H9 (cell line): ENCODE results near the gene FAM13A. TPM values are rescaled to one million over a fixed set of nuclear protein-coding genes. Genes with fewer than 3 reads are reported as not detected.

ENCODE experiments used
- DNase-seq: peaks from one replicate; pipeline ENCODE4 v3.0.0-alpha.2; 2017
- H2AFZ ChIP-seq: one replicate; pipeline ENCODE4 v1.6.1; 2013; ENCODE audit warnings: mild to moderate bottlenecking, low read length, control low read depth, moderate library complexity
- H2AK5ac ChIP-seq: 2 replicates; pipeline ENCODE4 v1.6.1; 2013; ENCODE audit warnings: low read length, control low read depth, mixed read lengths; ENCODE audit not compliant: insufficient read length
- H2BK120ac ChIP-seq: one replicate; pipeline ENCODE4 v1.6.1; 2013; ENCODE audit warnings: low read depth, mild to moderate bottlenecking, low read length, control low read depth, inconsistent platforms; ENCODE audit not compliant: poor library complexity, severe bottlenecking
- H2BK12ac ChIP-seq: 2 replicates; pipeline ENCODE4 v1.6.1; 2013; ENCODE audit warnings: low read length, control low read depth, mixed read lengths, low read depth; ENCODE audit not compliant: insufficient read length
- H2BK15ac ChIP-seq: 2 replicates; pipeline ENCODE4 v1.6.1; 2013; ENCODE audit warnings: low read depth, low read length, control low read depth
- H2BK20ac ChIP-seq: one replicate; pipeline ENCODE4 v1.6.1; 2013; ENCODE audit warnings: low read depth, mild to moderate bottlenecking, low read length, control low read depth, inconsistent platforms; ENCODE audit not compliant: poor library complexity, severe bottlenecking
- H2BK5ac ChIP-seq: 2 replicates; pipeline ENCODE4 v1.6.1; 2013; ENCODE audit warnings: low read length, control low read depth, mixed read lengths; ENCODE audit not compliant: insufficient read length
- H3K14ac ChIP-seq: 2 replicates; pipeline ENCODE4 v1.6.1; 2013; ENCODE audit warnings: low read length, control low read depth; ENCODE audit not compliant: insufficient read depth
- H3K18ac ChIP-seq: 2 replicates; pipeline ENCODE4 v1.6.1; 2013; ENCODE audit warnings: low read depth, mild to moderate bottlenecking, mixed read lengths, low read length, control low read depth; ENCODE audit not compliant: insufficient read length
- H3K23ac ChIP-seq: 2 replicates; pipeline ENCODE4 v1.6.1; 2013; ENCODE audit warnings: low read length, control low read depth, mixed read lengths, low read depth; ENCODE audit not compliant: insufficient read length
- H3K23me2 ChIP-seq: 2 replicates; pipeline ENCODE4 v1.6.1; 2013; ENCODE audit warnings: low read depth, mild to moderate bottlenecking, mixed read lengths, low read length, control low read depth; ENCODE audit not compliant: insufficient read length, poor library complexity, severe bottlenecking
- H3K27ac ChIP-seq: 2 replicates; pipeline ENCODE4 v1.5.1; 2013; ENCODE audit warnings: low read length, control low read depth, mixed read lengths, low read depth; ENCODE audit not compliant: insufficient read length
- H3K27me3 ChIP-seq: 2 replicates; pipeline ENCODE4 v1.6.1; 2013; ENCODE audit warnings: low read length, control low read depth, inconsistent platforms; ENCODE audit not compliant: insufficient read depth
- H3K4ac ChIP-seq: 2 replicates; pipeline ENCODE4 v1.6.1; 2013; ENCODE audit warnings: low read depth, mild to moderate bottlenecking, control low read depth, inconsistent platforms, low read length, moderate library complexity
- H3K4me1 ChIP-seq: 2 replicates; pipeline ENCODE4 v1.6.1; 2013; ENCODE audit warnings: low read length, control low read depth, inconsistent platforms; ENCODE audit not compliant: insufficient read depth
- H3K4me2 ChIP-seq: 2 replicates; pipeline ENCODE4 v1.6.1; 2013; ENCODE audit warnings: low read length, control low read depth, mixed read lengths; ENCODE audit not compliant: insufficient read length, insufficient read depth
- H3K56ac ChIP-seq: 2 replicates; pipeline ENCODE4 v1.6.1; 2013; ENCODE audit warnings: low read depth, mild to moderate bottlenecking, mixed read lengths, low read length, control low read depth; ENCODE audit not compliant: insufficient read length
- H3K79me1 ChIP-seq: 2 replicates; pipeline ENCODE4 v1.6.1; 2013; ENCODE audit warnings: low read depth, mild to moderate bottlenecking, moderate library complexity, low read length, control low read depth, inconsistent platforms; ENCODE audit not compliant: insufficient read depth, poor library complexity, severe bottlenecking
- H3K79me2 ChIP-seq: 2 replicates; pipeline ENCODE4 v1.6.1; 2013; ENCODE audit warnings: low read length, control low read depth, inconsistent platforms; ENCODE audit not compliant: insufficient read depth
- H3K9ac ChIP-seq: 2 replicates; pipeline ENCODE4 v1.6.1; 2013; ENCODE audit warnings: low read length, control low read depth, mixed read lengths; ENCODE audit not compliant: insufficient read length; ENCODE audit errors: extremely low read depth
- H3K9me3 ChIP-seq: one replicate; pipeline ENCODE4 v1.6.1; 2013; ENCODE audit warnings: low read depth, low read length, inconsistent platforms; ENCODE audit not compliant: control insufficient read depth
- H3T11ph ChIP-seq: one replicate; pipeline ENCODE4 v1.6.1; 2013; ENCODE audit warnings: mild to moderate bottlenecking, low read length, control low read depth, inconsistent platforms
- H4K20me1 ChIP-seq: one replicate; pipeline ENCODE4 v1.6.1; 2013; ENCODE audit not compliant: control insufficient read depth, insufficient read length, insufficient read depth
- H4K5ac ChIP-seq: 2 replicates; pipeline ENCODE4 v1.6.1; 2013; ENCODE audit warnings: low read depth, mild to moderate bottlenecking, mixed read lengths, low read length, control low read depth; ENCODE audit not compliant: insufficient read length
- H4K8ac ChIP-seq: replicated peaks from 2 replicates; pipeline ENCODE4 v1.6.1; 2013; ENCODE audit warnings: low read length, control low read depth, mixed read lengths, low read depth; ENCODE audit not compliant: insufficient read length
- H4K91ac ChIP-seq: 2 replicates; pipeline ENCODE4 v1.6.1; 2013; ENCODE audit warnings: low read depth, mild to moderate bottlenecking, moderate library complexity, mixed read lengths, low read length, control low read depth; ENCODE audit not compliant: insufficient read length
- H3K27ac Mint-ChIP-seq, 3 experiments: 2 replicates in 2 of 3; 3 replicates in 1 of 3; pipeline ENCODE4 v1.8.0; 2020 to 2021; ENCODE audit warnings: mixed read lengths in 3 of 3, mild to moderate bottlenecking in 1 of 3, moderate library complexity in 1 of 3
- H3K27me3 Mint-ChIP-seq: 2 replicates; pipeline ENCODE4 v1.8.0; 2021; ENCODE audit warnings: low read depth, mild to moderate bottlenecking, moderate library complexity, mixed read lengths
- H3K36me3 Mint-ChIP-seq, 3 experiments: 2 replicates in 2 of 3; 3 replicates in 1 of 3; pipeline ENCODE4 v1.8.0; 2020 to 2021; ENCODE audit warnings: low read depth in 3 of 3, mixed read lengths in 3 of 3; ENCODE audit not compliant: insufficient read depth in 1 of 3
- H3K4me1 Mint-ChIP-seq, 2 experiments: 2 replicates each; pipeline ENCODE4 v1.8.0; 2020; ENCODE audit warnings: mixed read lengths in 2 of 2
- H3K4me3 Mint-ChIP-seq, 2 experiments: 2 replicates in 1 of 2; 3 replicates in 1 of 2; pipeline ENCODE4 v1.8.0; 2020 to 2021; ENCODE audit warnings: mild to moderate bottlenecking in 2 of 2, mixed read lengths in 2 of 2, moderate library complexity in 1 of 2
- H3K9me3 Mint-ChIP-seq, 2 experiments: 2 replicates in 1 of 2; 3 replicates in 1 of 2; pipeline ENCODE4 v1.8.0; 2020; ENCODE audit warnings: mild to moderate bottlenecking in 2 of 2, mixed read lengths in 2 of 2, moderate library complexity in 1 of 2
- WGBS: extraction: QIAGEN DNeasy Blood & Tissue Kit; methylation state at CpG from one replicate; pipeline ENCODE4 v1.1.7; 2013; ENCODE audit warnings: missing lambda C conversion rate, low lambda C conversion rate, mixed read lengths; ENCODE audit not compliant: insufficient read length; ENCODE audit errors: extremely low coverage; 5-methylcytosine and 5-hydroxymethylcytosine counted together
- total RNA-seq: library from RNA; stranded (reverse); gene quantifications from 2 replicates; pipeline ENCODE4 v1.2.1, GENCODE V29; 2021
- TF ChIP-seq, protein P1 (sequence below): fragments of 200-600 bp; sonication (generic); conservative IDR thresholded peaks from 3 replicates; pipeline ENCODE4 v1.8.0; 2021; ENCODE audit warnings: antibody characterized with exemption, mild to moderate bottlenecking

The FAM13A gene
- total RNA-seq, 1 experiment from 2014 or later = 12.7 TPM

DNA sequence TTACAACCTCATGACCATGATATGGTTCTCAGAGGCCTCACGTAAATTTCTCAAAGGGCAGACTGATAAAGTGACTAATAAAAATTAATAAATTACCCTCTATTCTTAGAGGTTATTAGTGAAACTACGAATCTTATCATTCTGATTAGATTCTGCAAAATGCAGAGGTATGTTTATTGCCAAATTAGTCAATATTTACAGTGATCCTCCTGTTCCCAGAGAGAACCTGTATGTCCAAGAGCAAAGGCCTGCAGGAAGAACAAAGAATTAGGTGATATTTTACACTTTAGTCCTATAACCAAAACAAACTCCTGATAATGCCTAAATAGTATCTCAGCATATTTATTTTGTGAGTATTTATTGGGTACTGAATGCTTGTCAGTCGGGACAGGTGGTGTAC lies 58.1 kb downstream of the FAM13A start:
- no CpG with 5 or more reads among the region's 3 CpGs for WGBS

More for the DNA sequence above, 58.1 kb downstream of the FAM13A start:
- Histone ChIP-seq H3K9ac (no peak overlapping the region), H3K23me2 (no peaks in the 10 kb centered on the region), H4K8ac (no peak overlapping the region), H2BK5ac (no peak overlapping the region), H3K9me3 (no peaks in the 10 kb centered on the region), H3K4ac (no peak overlapping the region), H3K18ac (no peak overlapping the region), H2BK12ac (no peak overlapping the region), H3K27me3 (no peaks in the 10 kb centered on the region), H3T11ph (no peak overlapping the region), H2BK15ac (no peak overlapping the region), H3K56ac (no peak overlapping the region), H3K27ac (no peak overlapping the region), H3K23ac (no peak overlapping the region), H3K4me2 (no peak overlapping the region), H2AFZ (no peak overlapping the region), H2AK5ac (no peak overlapping the region), H4K20me1 (no peaks in the 10 kb centered on the region), H3K14ac (no peak overlapping the region), H3K79me2 (no peaks in the 10 kb centered on the region), H2BK20ac (no peak overlapping the region), H4K91ac (no peak overlapping the region), H2BK120ac (no peak overlapping the region), H3K79me1 (no peaks in the 10 kb centered on the region), H3K4me1 (no peaks in the 10 kb centered on the region), H4K5ac (no peak overlapping the region)
- DNase-seq = no peak
- Mint-ChIP-seq H3K4me3 (no peak overlapping the region), H3K4me1 (peaks cover 3 to 6% of the 10 kb centered on the region in 2 experiments; a peak in 2 of 4 replicates), H3K27ac (no peak overlapping the region), H3K36me3 (peaks cover 2 to 10% (median 5%) of the 10 kb centered on the region in 3 experiments; a peak in 5 of 7 replicates), H3K9me3 (no peaks in the 10 kb centered on the region), H3K27me3 (no peaks in the 10 kb centered on the region)
- TF ChIP-seq, protein P1, sequence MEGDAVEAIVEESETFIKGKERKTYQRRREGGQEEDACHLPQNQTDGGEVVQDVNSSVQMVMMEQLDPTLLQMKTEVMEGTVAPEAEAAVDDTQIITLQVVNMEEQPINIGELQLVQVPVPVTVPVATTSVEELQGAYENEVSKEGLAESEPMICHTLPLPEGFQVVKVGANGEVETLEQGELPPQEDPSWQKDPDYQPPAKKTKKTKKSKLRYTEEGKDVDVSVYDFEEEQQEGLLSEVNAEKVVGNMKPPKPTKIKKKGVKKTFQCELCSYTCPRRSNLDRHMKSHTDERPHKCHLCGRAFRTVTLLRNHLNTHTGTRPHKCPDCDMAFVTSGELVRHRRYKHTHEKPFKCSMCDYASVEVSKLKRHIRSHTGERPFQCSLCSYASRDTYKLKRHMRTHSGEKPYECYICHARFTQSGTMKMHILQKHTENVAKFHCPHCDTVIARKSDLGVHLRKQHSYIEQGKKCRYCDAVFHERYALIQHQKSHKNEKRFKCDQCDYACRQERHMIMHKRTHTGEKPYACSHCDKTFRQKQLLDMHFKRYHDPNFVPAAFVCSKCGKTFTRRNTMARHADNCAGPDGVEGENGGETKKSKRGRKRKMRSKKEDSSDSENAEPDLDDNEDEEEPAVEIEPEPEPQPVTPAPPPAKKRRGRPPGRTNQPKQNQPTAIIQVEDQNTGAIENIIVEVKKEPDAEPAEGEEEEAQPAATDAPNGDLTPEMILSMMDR = no peak
